ENCODE measurements around the gene CHIC2.
"Not testable (repeated sequence)": the region's sequence is repeated elsewhere in the genome, so short reads cannot be mapped to it uniquely, and the experiment has no call there.

CHIC2 gene

GRCh38 chr4:54050214-54050904 is 14.0 kb downstream of the CHIC2 start:
- no peak overlapping the region for H3K4me3 ChIP-seq (replicated peaks in 1 of 2; ENCODE audit: low read depth in 2 of 2, low read length in 2 of 2)
- TF ChIP-seq, protein P1, sequence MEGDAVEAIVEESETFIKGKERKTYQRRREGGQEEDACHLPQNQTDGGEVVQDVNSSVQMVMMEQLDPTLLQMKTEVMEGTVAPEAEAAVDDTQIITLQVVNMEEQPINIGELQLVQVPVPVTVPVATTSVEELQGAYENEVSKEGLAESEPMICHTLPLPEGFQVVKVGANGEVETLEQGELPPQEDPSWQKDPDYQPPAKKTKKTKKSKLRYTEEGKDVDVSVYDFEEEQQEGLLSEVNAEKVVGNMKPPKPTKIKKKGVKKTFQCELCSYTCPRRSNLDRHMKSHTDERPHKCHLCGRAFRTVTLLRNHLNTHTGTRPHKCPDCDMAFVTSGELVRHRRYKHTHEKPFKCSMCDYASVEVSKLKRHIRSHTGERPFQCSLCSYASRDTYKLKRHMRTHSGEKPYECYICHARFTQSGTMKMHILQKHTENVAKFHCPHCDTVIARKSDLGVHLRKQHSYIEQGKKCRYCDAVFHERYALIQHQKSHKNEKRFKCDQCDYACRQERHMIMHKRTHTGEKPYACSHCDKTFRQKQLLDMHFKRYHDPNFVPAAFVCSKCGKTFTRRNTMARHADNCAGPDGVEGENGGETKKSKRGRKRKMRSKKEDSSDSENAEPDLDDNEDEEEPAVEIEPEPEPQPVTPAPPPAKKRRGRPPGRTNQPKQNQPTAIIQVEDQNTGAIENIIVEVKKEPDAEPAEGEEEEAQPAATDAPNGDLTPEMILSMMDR (IDR thresholded peaks at IDR 0.05; ENCODE audit: low read depth, low read length): no peak
- DNase-seq (ENCODE audit: low read depth in 2 of 2): peak in 1 of 2 donors; percentile 38

GRCh38 chr4:54043630-54044029 is 20.8 kb downstream of the CHIC2 start:
- DNase-seq (ENCODE audit: low read depth in 2 of 2); H3K4me3 ChIP-seq (replicated peaks in 1 of 2; ENCODE audit: low read depth in 2 of 2, low read length in 2 of 2): not testable (repeated sequence)

- TF ChIP-seq, protein P1 (IDR thresholded peaks at IDR 0.05; ENCODE audit: low read depth, low read length): no peak
Measured at GRCh38 chr4:54041933-54042332, 22.5 kb downstream of the CHIC2 start.

DNA sequence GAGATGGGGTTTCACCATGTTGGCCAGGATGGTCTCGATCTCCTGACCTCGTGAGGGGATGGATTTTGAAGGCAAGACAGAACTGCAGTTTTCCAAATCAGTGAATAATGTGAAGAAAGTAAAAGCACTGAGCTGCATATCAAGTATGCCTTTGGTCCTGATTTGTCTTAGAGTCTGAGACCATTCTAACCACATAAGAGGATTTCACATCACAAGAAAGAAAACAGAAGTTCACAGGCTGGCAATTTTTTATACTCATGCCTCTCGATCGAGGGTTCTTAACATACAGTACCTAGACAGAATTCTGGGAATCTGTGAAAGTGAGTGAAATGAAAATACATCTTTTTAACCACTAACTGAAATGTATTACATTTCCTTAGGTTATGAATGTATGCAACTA is 23.3 kb downstream of the CHIC2 start:
- TF ChIP-seq, protein P1 (IDR thresholded peaks at IDR 0.05; ENCODE audit: low read depth, low read length): no peak
- no peak for DNase-seq (ENCODE audit: low read depth in 2 of 2)
- H3K4me3 ChIP-seq (replicated peaks in 1 of 2; ENCODE audit: low read depth in 2 of 2, low read length in 2 of 2): no peak overlapping the region

More at GRCh38 chr4:54041933-54042332, 22.5 kb downstream of the CHIC2 start:
- no peak for DNase-seq (ENCODE audit: low read depth in 2 of 2)
- H3K4me3 ChIP-seq (replicated peaks in 1 of 2; ENCODE audit: low read depth in 2 of 2, low read length in 2 of 2): no peak overlapping the region

GRCh38 chr4:54038056-54038455 is 26.3 kb downstream of the CHIC2 start:
- peak in 1 of 2 donors; percentile 16 for DNase-seq (ENCODE audit: low read depth in 2 of 2)
- TF ChIP-seq, protein P1 (IDR thresholded peaks at IDR 0.05; ENCODE audit: low read depth, low read length): no peak
- H3K4me3 ChIP-seq (replicated peaks in 1 of 2; ENCODE audit: low read depth in 2 of 2, low read length in 2 of 2): no peak overlapping the region

DNA sequence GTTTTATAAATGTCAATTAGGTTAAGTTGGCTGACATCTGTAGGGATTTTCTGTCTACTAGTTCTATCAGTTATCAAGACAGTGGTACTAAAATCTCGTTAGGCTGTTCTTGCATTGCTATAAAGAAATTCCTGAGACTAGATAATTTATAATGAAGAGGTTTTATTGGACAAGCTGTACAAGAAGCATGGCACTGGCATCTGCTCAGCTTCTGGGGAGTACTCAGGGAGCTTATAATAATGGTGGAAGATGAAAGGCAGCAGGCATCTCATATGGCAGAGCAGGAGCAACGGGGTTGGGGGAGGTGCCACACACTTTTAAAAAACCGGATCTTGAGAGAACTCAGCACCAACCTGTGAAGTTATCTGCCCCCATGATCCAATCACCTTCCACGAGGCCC is 28.2 kb downstream of the CHIC2 start:
- H3K4me3 ChIP-seq (replicated peaks in 1 of 2; ENCODE audit: low read depth in 2 of 2, low read length in 2 of 2): no peak overlapping the region
- TF ChIP-seq, protein P1 (IDR thresholded peaks at IDR 0.05; ENCODE audit: low read depth, low read length): no peak

DNA sequence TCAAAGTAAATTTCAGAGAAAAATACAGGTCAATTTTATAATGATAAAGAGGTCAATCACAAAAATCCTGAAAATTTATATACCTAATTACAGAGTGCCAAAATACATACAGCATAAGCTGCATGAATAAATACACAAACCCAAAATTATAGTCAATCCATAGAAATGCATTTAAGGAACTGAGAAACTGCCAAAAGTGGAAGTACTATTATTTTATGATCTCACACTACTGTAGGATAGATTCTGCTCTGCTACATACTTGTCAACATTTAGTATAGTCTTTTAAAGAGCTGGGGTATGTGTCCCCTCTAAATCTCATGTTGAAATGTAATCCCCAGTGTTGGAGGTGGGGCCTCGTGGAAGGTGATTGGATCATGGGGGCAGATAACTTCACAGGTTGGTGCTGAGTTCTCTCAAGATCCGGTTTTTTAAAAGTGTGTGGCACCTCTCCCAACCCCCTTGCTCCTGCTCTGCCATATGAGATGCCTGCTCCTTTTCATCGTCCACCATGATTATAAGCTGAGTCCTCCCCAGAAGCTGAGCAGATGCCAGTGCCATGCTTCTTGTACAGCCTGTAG is 31.8 kb downstream of the CHIC2 start:
- H3K4me3 ChIP-seq (replicated peaks in 1 of 2; ENCODE audit: low read depth in 2 of 2, low read length in 2 of 2): no peak overlapping the region
- DNase-seq (ENCODE audit: low read depth in 2 of 2): no peak
- TF ChIP-seq, protein P1 (IDR thresholded peaks at IDR 0.05; ENCODE audit: low read depth, low read length): no peak

More for the DNA sequence above, 28.2 kb downstream of the CHIC2 start:
- no peak for DNase-seq (ENCODE audit: low read depth in 2 of 2)
